OCI-LY7 (cell line): Measurements from ENCODE around the gene LZIC. TPM values are rescaled to one million over a fixed set of nuclear protein-coding genes. Genes with fewer than 3 reads are reported as not detected.

Experiments used
- BruUV-seq: library from RNA; stranded (reverse); fragments of 400-500 nt; replicated peaks from 2 replicates; lab custom pipeline; 2021; lab: Mats Ljungman, UMichigan
- CTCF ChIA-PET: fragments of 300-600 bp; sonication (Branson Sonifier 250); formaldehyde crosslinking; loops from one replicate; lab custom pipeline; 2022; ENCODE audit warnings: antibody characterized with exemption; ENCODE audit not compliant: unreplicated experiment; lab: Charles Lee
- POLR2A ChIA-PET: fragments of 300-600 bp; sonication (Branson Sonifier 250); formaldehyde crosslinking; loops from one replicate; lab custom pipeline; 2022; ENCODE audit warnings: antibody characterized with exemption; lab: Charles Lee
- DNase-seq: peaks from one replicate; pipeline ENCODE4 v3.0.0-alpha.2; 2015; ENCODE audit warnings: low spot score
- H2AFZ ChIP-seq: fragments of 200-600 bp; sonication (generic), shearing (Covaris generic); 2 replicates; pipeline ENCODE4 v1.6.1; 2014; ENCODE audit warnings: mild to moderate bottlenecking, antibody characterized with exemption, low read length, moderate library complexity
- H3K27ac ChIP-seq: fragments of 200-600 bp; sonication (generic); 2 replicates; pipeline ENCODE4 v1.5.1; 2014; ENCODE audit warnings: mixed run types, low read depth, mild to moderate bottlenecking, moderate library complexity, low read length, inconsistent platforms; ENCODE audit not compliant: poor library complexity, severe bottlenecking
- H3K36me3 ChIP-seq: fragments of 200-600 bp; sonication (generic); 2 replicates; pipeline ENCODE4 v1.6.1; 2014; ENCODE audit warnings: mild to moderate bottlenecking, antibody characterized with exemption, low read length, moderate library complexity, mixed read lengths; ENCODE audit not compliant: insufficient read depth
- H3K4me1 ChIP-seq: fragments of 200-600 bp; sonication (generic); 2 replicates; pipeline ENCODE4 v1.5.1; 2014; ENCODE audit warnings: mild to moderate bottlenecking, low read length; ENCODE audit not compliant: insufficient read depth, poor library complexity, severe bottlenecking
- H3K4me2 ChIP-seq: fragments of 200-600 bp; sonication (generic); 2 replicates; pipeline ENCODE4 v1.6.1; 2014; ENCODE audit warnings: mild to moderate bottlenecking, low read length
- H3K4me3 ChIP-seq: fragments of 200-600 bp; sonication (generic); 2 replicates; pipeline ENCODE4 v1.5.1; 2014; ENCODE audit warnings: mild to moderate bottlenecking, low read depth, low read length; ENCODE audit not compliant: poor library complexity, severe bottlenecking
- H3K79me2 ChIP-seq: fragments of 200-600 bp; sonication (generic); 2 replicates; pipeline ENCODE4 v1.6.1; 2016; ENCODE audit warnings: low read depth, mild to moderate bottlenecking, low read length, moderate library complexity, mixed read lengths; ENCODE audit not compliant: insufficient read depth
- H3K9me2 ChIP-seq: fragments of 200-600 bp; sonication (generic); 2 replicates; pipeline ENCODE4 v1.6.1; 2016; ENCODE audit warnings: mild to moderate bottlenecking, low read length, mixed read lengths; ENCODE audit not compliant: insufficient read depth
- H3K9me3 ChIP-seq: fragments of 200-600 bp; sonication (generic); 2 replicates; pipeline ENCODE4 v1.6.1; 2014; ENCODE audit warnings: mild to moderate bottlenecking, mixed run types, low read length, mixed read lengths
- H4K20me1 ChIP-seq: fragments of 200-600 bp; sonication (generic); 2 replicates; pipeline ENCODE4 v1.6.1; 2014; ENCODE audit warnings: mild to moderate bottlenecking, antibody characterized with exemption, low read length, moderate library complexity, mixed read lengths; ENCODE audit not compliant: insufficient read depth
- EZH2phosphoT487 ChIP-seq: fragments of 200-600 bp; sonication (generic); IDR thresholded peaks from 2 replicates; pipeline ENCODE4 v1.6.1; 2018; ENCODE audit warnings: low read depth, borderline replicate concordance, mild to moderate bottlenecking, mixed run types, antibody characterized with exemption, low read length, moderate library complexity, mixed read lengths
- intact Hi-C: fragments of 100-400 bp; cut with micrococcal nuclease; formaldehyde crosslinking; loops from one replicate; pipeline ENCODE4 v1.10.0; 2022; ENCODE audit not compliant: unreplicated experiment
- microRNA-seq: library from miRNA; unstranded; fragments of <30 nt; microRNA quantifications from one replicate; pipeline ENCODE4 v1.2.0, GENCODE V29; 2022; ENCODE audit warnings: borderline replicate concordance
- small RNA-seq: library from RNA; depleted of rRNA; stranded (forward); fragments of <200 nt; gene quantifications from one replicate; pipeline ENCODE3, GENCODE V24; 2014
- total RNA-seq, 2 experiments: library from RNA; depleted of rRNA in 1 of 2; stranded (reverse); fragments of >200 nt in 1 of 2; shearing (Covaris generic) in 1 of 2; gene quantifications; 2 replicates each; pipeline ENCODE4 v1.2.3, GENCODE V29; 2014 to 2022
- TF ChIP-seq, protein P1 (sequence below): fragments of 200-600 bp; sonication (generic); conservative IDR thresholded peaks from 2 replicates; pipeline ENCODE4 v1.5.1; 2014; ENCODE audit warnings: mild to moderate bottlenecking, antibody characterized with exemption, low read length, moderate library complexity, mixed read lengths

Gene LZIC
- total RNA-seq, 2 experiments from 2014 or later, result 19.1 to 31.4 TPM

DNA sequence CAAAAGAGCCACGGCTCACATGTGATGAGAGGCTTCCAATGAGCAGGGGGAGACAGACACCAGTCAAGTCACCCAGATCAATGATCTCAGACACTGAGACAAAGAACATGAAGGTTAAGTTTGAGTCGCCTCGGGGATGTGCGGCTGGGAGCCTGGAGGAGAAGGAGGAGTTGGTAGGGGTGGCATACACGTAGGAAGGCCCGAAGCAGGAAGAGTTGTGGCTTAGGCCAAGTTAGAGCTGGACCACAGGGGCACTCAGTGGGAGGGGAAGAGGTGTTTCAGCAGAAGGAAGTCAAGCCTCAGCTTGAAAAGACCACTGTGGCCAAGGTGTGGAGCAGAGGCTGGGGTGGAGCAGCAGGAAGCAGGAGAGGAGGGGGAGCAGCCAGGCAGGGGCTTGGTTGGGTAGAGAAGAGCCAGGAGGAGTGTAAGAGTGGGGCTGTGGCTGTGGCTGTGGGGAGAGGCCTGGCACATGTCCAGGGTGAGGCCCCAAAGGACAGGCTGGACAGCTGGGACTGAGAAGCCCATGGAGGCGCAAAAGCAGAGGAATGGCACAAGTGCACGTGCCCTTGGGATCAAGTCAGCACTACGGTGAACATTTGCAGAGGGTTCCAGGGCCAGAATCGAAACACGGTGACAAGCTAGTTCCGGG lies 60.8 kb downstream of the LZIC start:
- peaks cover 6% of the 10 kb centered on the region for H3K4me1 ChIP-seq
- BruUV-seq, result no TSS peak
- no peak overlapping the region for H3K4me2 ChIP-seq
- ChIA-PET POLR2A (no interaction called here), CTCF (interaction anchor here (0.6 kb wide), 1 partner anchor 71 kb away, joined by 5 read pairs; no protein-coding TSS in a partner anchor)
- intact Hi-C loops, result no loop called here
- H3K79me2 ChIP-seq, result no peaks in the 10 kb centered on the region
- H3K27ac ChIP-seq, result no peak overlapping the region
- H3K36me3 ChIP-seq, result no peaks in the 10 kb centered on the region
- no peak for TF ChIP-seq EZH2phosphoT487
- TF ChIP-seq, protein P1, sequence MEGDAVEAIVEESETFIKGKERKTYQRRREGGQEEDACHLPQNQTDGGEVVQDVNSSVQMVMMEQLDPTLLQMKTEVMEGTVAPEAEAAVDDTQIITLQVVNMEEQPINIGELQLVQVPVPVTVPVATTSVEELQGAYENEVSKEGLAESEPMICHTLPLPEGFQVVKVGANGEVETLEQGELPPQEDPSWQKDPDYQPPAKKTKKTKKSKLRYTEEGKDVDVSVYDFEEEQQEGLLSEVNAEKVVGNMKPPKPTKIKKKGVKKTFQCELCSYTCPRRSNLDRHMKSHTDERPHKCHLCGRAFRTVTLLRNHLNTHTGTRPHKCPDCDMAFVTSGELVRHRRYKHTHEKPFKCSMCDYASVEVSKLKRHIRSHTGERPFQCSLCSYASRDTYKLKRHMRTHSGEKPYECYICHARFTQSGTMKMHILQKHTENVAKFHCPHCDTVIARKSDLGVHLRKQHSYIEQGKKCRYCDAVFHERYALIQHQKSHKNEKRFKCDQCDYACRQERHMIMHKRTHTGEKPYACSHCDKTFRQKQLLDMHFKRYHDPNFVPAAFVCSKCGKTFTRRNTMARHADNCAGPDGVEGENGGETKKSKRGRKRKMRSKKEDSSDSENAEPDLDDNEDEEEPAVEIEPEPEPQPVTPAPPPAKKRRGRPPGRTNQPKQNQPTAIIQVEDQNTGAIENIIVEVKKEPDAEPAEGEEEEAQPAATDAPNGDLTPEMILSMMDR, result no peak
- no peaks in the 10 kb centered on the region for H3K9me3 ChIP-seq
- H3K4me3 ChIP-seq, result no peak overlapping the region
- DNase-seq, result no peak
- no peak overlapping the region for H2AFZ ChIP-seq
- H3K9me2 ChIP-seq, result no peaks in the 10 kb centered on the region
- H4K20me1 ChIP-seq, result no peaks in the 10 kb centered on the region

- Histone ChIP-seq H4K20me1 (no peaks in the 10 kb centered on the region), H3K27ac (no peak overlapping the region), H3K36me3 (no peaks in the 10 kb centered on the region), H3K9me3 (no peaks in the 10 kb centered on the region), H3K4me2 (no peak overlapping the region), H3K9me2 (no peaks in the 10 kb centered on the region), H3K4me3 (no peak overlapping the region), H3K79me2 (no peaks in the 10 kb centered on the region), H3K4me1 (peaks cover 12% of the 10 kb centered on the region), H2AFZ (no peak overlapping the region)
- no peak for DNase-seq
- BruUV-seq, result no TSS peak
- CTCF ChIA-PET, result no interaction called here
- no peak for TF ChIP-seq EZH2phosphoT487
- TF ChIP-seq, protein P1, result no peak
- POLR2A ChIA-PET, result interaction anchor here (0.6 kb wide), 1 partner anchor 186 kb away, joined by 4 read pairs; no protein-coding TSS in a partner anchor
- intact Hi-C loops, result no loop called here
These were observed 61.3 kb downstream of the LZIC start for GRCh38 chr1:9881838-9882249.

Small RNAs within 50 kb of the gene (microRNA-seq; reads per million reads assigned to microRNA genes)
- 2.3 reads per million for gene MIR5697

Small RNAs within 50 kb of the gene (small RNA-seq; reads per million reads assigned to genes)
- gene MIR5697, result not detected

Other genes with a start within 250 kb of the LZIC start
- 49.4 and 58.6 TPM in 2 replicates for gene CLSTN1, start 119.4 kb downstream of the LZIC start, total RNA-seq (2014; rRNA removed; shearing (Covaris generic))
- gene CLSTN1, start 119.4 kb downstream of the LZIC start, total RNA-seq (2022), result 124 and 141 TPM in 2 replicates
- 9.6 and 14.7 TPM in 2 replicates for gene CTNNBIP1, start 33.1 kb downstream of the LZIC start, total RNA-seq (2014; rRNA removed; shearing (Covaris generic))
- gene CTNNBIP1, start 33.1 kb downstream of the LZIC start, total RNA-seq (2022), result 17.4 and 21.3 TPM in 2 replicates
- 3.8 and 5.4 TPM in 2 replicates for gene NMNAT1, start 84 bp upstream of the LZIC start, total RNA-seq (2014; rRNA removed; shearing (Covaris generic))
- gene NMNAT1, start 84 bp upstream of the LZIC start, total RNA-seq (2022), result 6.5 and 7.0 TPM in 2 replicates
- gene RBP7, start 53.8 kb upstream of the LZIC start, total RNA-seq (2014; rRNA removed; shearing (Covaris generic)), result not detected in 2 replicates
- not detected in 2 replicates for gene RBP7, start 53.8 kb upstream of the LZIC start, total RNA-seq (2022)
- 19.7 and 21.5 TPM in 2 replicates for gene UBE4B, start 89.6 kb upstream of the LZIC start, total RNA-seq (2014; rRNA removed; shearing (Covaris generic))
- 40.7 and 40.9 TPM in 2 replicates for gene UBE4B, start 89.6 kb upstream of the LZIC start, total RNA-seq (2022)